Measurements from ENCODE around the gene LIPI.
A peak's percentile ranks its signal among the peaks of the same experiment; 100 is the strongest.

The LIPI gene

DNA sequence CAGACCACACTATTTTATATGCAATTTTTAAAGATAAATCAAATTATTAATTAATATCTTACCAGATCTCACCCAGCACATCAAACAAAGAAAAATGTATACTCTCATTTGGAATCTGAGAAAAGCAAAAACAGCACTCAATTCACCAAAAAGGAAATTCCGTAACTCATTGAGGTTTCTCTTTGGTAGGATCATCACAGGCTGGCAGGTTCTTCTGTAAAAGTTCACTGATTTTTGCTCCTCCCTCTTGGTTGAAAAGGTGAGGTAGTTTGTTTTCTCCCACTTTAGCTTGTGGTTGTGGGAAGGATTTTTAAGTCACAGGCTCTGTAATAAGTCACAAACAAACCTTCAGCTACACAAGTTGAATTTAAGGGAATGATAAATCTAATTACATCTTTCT, at the start of gene LIPI:
LIPI (minus strand) TSS at position 218 of the 400 bp plus-strand sequence; CDS start at position 108, 110 bp downstream.
- Mint-ChIP-seq H3K4me1 (peaks cover 0 to under 1% of the 10 kb centered on the region in 2 donors), H3K4me3 (no peak within 1 kb of the TSS), H3K27me3 (peaks cover 8 to 12% of the 10 kb centered on the region in 2 donors), H3K27ac (no peak within 1 kb of the TSS), H3K9me3 (no peaks in the 10 kb centered on the region), H3K36me3 (no peaks in the 10 kb centered on the region)
- ATAC-seq (replicated peaks) (no peak), DNase-seq (no peak)

- no peak for DNase-seq
These were observed 49.5 kb upstream of the LIPI start for GRCh38 chr21:14260174-14260764.

DNA sequence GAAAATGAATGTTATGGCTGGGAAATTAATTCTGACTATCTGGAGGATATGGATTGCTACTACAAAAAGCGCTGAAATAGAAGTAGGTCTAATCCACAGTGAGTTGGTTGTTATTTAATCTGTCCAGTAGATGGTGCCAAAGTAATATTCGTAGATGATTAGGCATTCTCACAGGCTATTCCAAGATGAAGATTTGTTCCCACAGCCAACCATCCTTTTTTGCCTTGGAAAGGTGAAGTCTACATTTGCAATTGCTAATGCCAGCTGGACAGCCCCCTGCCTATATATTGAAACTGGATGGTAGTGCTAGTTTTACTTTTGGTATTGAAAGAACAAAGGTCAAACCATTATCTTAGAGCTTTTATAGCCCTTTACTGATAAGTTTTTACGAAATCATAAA, 49.0 kb upstream of the LIPI start:
- Mint-ChIP-seq H3K36me3 (no peaks in the 10 kb centered on the region), H3K27me3 (peaks cover 0 to 7% of the 10 kb centered on the region in 2 donors), H3K4me3 (no peak overlapping the region), H3K9me3 (no peaks in the 10 kb centered on the region), H3K27ac (no peak overlapping the region), H3K4me1 (no peaks in the 10 kb centered on the region)
- DNase-seq (no peak), ATAC-seq (replicated peaks) (peak; percentile 67 to 69)

More at GRCh38 chr21:14260174-14260764, 49.5 kb upstream of the LIPI start:
- no peaks in the 10 kb centered on the region for H3K9me3 Mint-ChIP-seq
- no peak for ATAC-seq (replicated peaks)
- no peak overlapping the region for H3K4me3 Mint-ChIP-seq
- H3K27me3 Mint-ChIP-seq, result peaks cover 0 to 7% of the 10 kb centered on the region in 2 donors
- H3K36me3 Mint-ChIP-seq, result no peaks in the 10 kb centered on the region
- H3K4me1 Mint-ChIP-seq, result no peaks in the 10 kb centered on the region
- no peak overlapping the region for H3K27ac Mint-ChIP-seq

GRCh38 chr21:14251336-14251735, 40.6 kb upstream of the LIPI start:
- no peaks in the 10 kb centered on the region for H3K36me3 Mint-ChIP-seq
- peaks cover 4% of the 10 kb centered on the region in 2 donors for H3K9me3 Mint-ChIP-seq
- H3K4me1 Mint-ChIP-seq, result peaks cover 4 to 6% of the 10 kb centered on the region in 2 donors
- DNase-seq, result no peak
- H3K27ac Mint-ChIP-seq, result no peak overlapping the region
- H3K4me3 Mint-ChIP-seq, result no peak overlapping the region
- H3K27me3 Mint-ChIP-seq, result peaks cover 6 to 15% of the 10 kb centered on the region in 2 donors
- no peak for ATAC-seq (replicated peaks)

- no peaks in the 10 kb centered on the region for H3K36me3 Mint-ChIP-seq
- H3K27me3 Mint-ChIP-seq, result peaks cover 6 to 14% of the 10 kb centered on the region in 2 donors
- no peak overlapping the region for H3K27ac Mint-ChIP-seq
- H3K4me1 Mint-ChIP-seq, result no peaks in the 10 kb centered on the region
- H3K9me3 Mint-ChIP-seq, result peaks cover 4% of the 10 kb centered on the region in 2 donors
- no peak overlapping the region for H3K4me3 Mint-ChIP-seq
- no peak for DNase-seq
- ATAC-seq (replicated peaks), result no peak
These were observed 35.0 kb upstream of the LIPI start for GRCh38 chr21:14245711-14246110.

DNA sequence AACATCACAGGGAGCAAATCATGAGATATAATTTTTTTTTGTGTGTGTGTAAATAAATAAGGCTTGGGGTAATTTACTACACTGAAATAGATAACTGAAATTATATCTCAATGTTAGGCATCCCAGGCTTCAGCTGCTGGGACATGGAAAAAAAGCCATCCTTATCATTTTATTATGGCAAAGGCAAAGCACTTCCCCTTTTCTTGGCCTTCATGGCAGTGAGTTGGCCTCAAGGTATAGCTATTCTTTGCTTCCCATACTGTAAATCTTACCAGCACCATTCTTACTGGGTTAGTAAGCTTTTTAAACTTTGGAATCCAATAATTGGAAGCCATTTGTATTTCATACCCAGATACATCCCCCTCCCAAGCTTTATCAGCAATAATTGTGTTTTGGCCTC, 34.2 kb upstream of the LIPI start:
- H3K27ac Mint-ChIP-seq, result no peak overlapping the region
- peaks cover 2% of the 10 kb centered on the region in 2 donors for H3K9me3 Mint-ChIP-seq
- DNase-seq (no peak), ATAC-seq (replicated peaks) (no peak)
- no peak overlapping the region for H3K4me3 Mint-ChIP-seq
- H3K27me3 Mint-ChIP-seq, result peaks cover 3 to 12% of the 10 kb centered on the region in 2 donors
- H3K36me3 Mint-ChIP-seq, result no peaks in the 10 kb centered on the region
- no peaks in the 10 kb centered on the region for H3K4me1 Mint-ChIP-seq

- no peak for ATAC-seq (replicated peaks)
- Mint-ChIP-seq H3K27ac (no peak overlapping the region), H3K27me3 (peaks cover 0 to 10% of the 10 kb centered on the region in 2 donors), H3K4me1 (no peaks in the 10 kb centered on the region), H3K9me3 (no peaks in the 10 kb centered on the region), H3K4me3 (no peak overlapping the region), H3K36me3 (no peaks in the 10 kb centered on the region)
- no peak for DNase-seq
These were observed 33.1 kb upstream of the LIPI start for GRCh38 chr21:14243874-14244273.

- Mint-ChIP-seq H3K27me3 (peaks cover 0 to 10% of the 10 kb centered on the region in 2 donors), H3K9me3 (no peaks in the 10 kb centered on the region), H3K27ac (no peak overlapping the region), H3K4me3 (no peak overlapping the region), H3K4me1 (no peaks in the 10 kb centered on the region), H3K36me3 (no peaks in the 10 kb centered on the region)
- no peak for DNase-seq
- no peak for ATAC-seq (replicated peaks)
These were observed 32.7 kb upstream of the LIPI start for GRCh38 chr21:14243461-14243860.

- H3K27ac Mint-ChIP-seq, result no peak overlapping the region
- DNase-seq (no peak), ATAC-seq (replicated peaks) (no peak)
These were observed 30.5 kb upstream of the LIPI start for GRCh38 chr21:14241297-14241696.

DNA sequence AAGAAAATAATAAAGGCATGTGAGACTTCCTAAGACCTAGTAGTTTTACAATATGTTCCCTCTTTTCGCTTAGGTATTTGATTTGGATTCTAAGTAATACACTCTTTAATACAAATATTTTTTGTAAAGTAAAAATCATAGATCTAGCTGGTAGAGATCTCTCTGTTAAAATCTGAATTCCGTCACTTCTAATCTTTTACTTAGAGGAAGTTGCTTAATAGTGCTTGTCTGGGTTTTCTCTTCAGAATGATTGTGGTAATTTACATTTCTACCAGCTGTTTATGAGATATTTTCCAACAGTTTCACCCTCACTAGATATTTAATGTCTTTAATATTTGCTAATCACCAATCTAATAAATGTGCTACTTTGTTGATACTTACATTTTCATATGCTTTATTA, 28.5 kb upstream of the LIPI start:
- no peaks in the 10 kb centered on the region for H3K4me1 Mint-ChIP-seq
- peaks cover 9 to 16% of the 10 kb centered on the region in 2 donors for H3K27me3 Mint-ChIP-seq
- ATAC-seq (replicated peaks) (no peak), DNase-seq (no peak)
- no peak overlapping the region for H3K27ac Mint-ChIP-seq
- no peak overlapping the region for H3K4me3 Mint-ChIP-seq
- H3K9me3 Mint-ChIP-seq, result no peaks in the 10 kb centered on the region
- no peaks in the 10 kb centered on the region for H3K36me3 Mint-ChIP-seq

More at GRCh38 chr21:14241297-14241696, 30.5 kb upstream of the LIPI start:
- H3K9me3 Mint-ChIP-seq, result no peaks in the 10 kb centered on the region
- H3K27me3 Mint-ChIP-seq, result peaks cover 2 to 9% of the 10 kb centered on the region in 2 donors
- H3K36me3 Mint-ChIP-seq, result no peaks in the 10 kb centered on the region
- no peak overlapping the region for H3K4me3 Mint-ChIP-seq
- H3K4me1 Mint-ChIP-seq, result no peaks in the 10 kb centered on the region

DNA sequence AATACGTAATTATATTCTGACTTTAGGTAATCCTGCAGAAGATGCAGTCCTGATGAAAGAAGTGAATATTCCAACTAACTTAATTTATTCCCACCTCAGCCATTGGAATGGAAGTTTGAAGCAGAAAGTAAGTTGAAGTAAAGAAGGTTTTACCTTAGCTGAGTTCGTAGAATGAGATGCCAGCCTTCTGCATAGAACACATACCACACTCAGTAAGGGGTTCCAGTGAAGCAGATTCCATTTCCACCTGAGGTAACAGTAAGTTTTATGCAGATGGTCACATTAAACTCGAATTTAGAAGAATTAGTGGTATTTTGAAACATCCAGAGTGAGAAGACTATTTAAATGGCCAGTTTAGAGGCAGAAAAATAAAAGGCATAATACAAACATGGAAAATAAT, 25.4 kb upstream of the LIPI start:
- no peak for DNase-seq
- Mint-ChIP-seq H3K27ac (no peak overlapping the region), H3K36me3 (no peaks in the 10 kb centered on the region), H3K4me1 (no peaks in the 10 kb centered on the region), H3K4me3 (no peak overlapping the region), H3K9me3 (no peaks in the 10 kb centered on the region), H3K27me3 (peaks cover 12 to 21% of the 10 kb centered on the region in 2 donors)
- no peak for ATAC-seq (replicated peaks)

- ATAC-seq (replicated peaks), result no peak
- Mint-ChIP-seq H3K9me3 (peaks cover 2 to 4% of the 10 kb centered on the region in 2 donors), H3K27me3 (peaks cover 12 to 21% of the 10 kb centered on the region in 2 donors), H3K4me3 (no peak overlapping the region), H3K4me1 (no peaks in the 10 kb centered on the region), H3K27ac (no peak overlapping the region), H3K36me3 (no peaks in the 10 kb centered on the region)
- no peak for DNase-seq
These were observed 24.3 kb upstream of the LIPI start for GRCh38 chr21:14235101-14235500.

- H3K4me1 Mint-ChIP-seq, result no peaks in the 10 kb centered on the region
These were observed 18.6 kb upstream of the LIPI start for GRCh38 chr21:14229399-14229798.

GRCh38 chr21:14223365-14223764, 12.6 kb upstream of the LIPI start:
- DNase-seq, result no peak
- no peaks in the 10 kb centered on the region for H3K27me3 Mint-ChIP-seq
- peaks cover under 1 to 3% of the 10 kb centered on the region in 2 donors for H3K36me3 Mint-ChIP-seq
- H3K27ac Mint-ChIP-seq, result no peak overlapping the region
- no peaks in the 10 kb centered on the region for H3K4me1 Mint-ChIP-seq
- H3K9me3 Mint-ChIP-seq, result peaks cover under 1% of the 10 kb centered on the region in 2 donors
- no peak for ATAC-seq (replicated peaks)
- no peak overlapping the region for H3K4me3 Mint-ChIP-seq

More at GRCh38 chr21:14229399-14229798, 18.6 kb upstream of the LIPI start:
- no peak overlapping the region for H3K4me3 Mint-ChIP-seq
- peaks cover 9% of the 10 kb centered on the region in 2 donors for H3K36me3 Mint-ChIP-seq
- no peak overlapping the region for H3K27ac Mint-ChIP-seq
- H3K9me3 Mint-ChIP-seq, result peaks cover 11 to 14% of the 10 kb centered on the region in 2 donors
- ATAC-seq (replicated peaks), result no peak
- H3K27me3 Mint-ChIP-seq, result peaks cover 5 to 6% of the 10 kb centered on the region in 2 donors
- DNase-seq, result no peak

DNA sequence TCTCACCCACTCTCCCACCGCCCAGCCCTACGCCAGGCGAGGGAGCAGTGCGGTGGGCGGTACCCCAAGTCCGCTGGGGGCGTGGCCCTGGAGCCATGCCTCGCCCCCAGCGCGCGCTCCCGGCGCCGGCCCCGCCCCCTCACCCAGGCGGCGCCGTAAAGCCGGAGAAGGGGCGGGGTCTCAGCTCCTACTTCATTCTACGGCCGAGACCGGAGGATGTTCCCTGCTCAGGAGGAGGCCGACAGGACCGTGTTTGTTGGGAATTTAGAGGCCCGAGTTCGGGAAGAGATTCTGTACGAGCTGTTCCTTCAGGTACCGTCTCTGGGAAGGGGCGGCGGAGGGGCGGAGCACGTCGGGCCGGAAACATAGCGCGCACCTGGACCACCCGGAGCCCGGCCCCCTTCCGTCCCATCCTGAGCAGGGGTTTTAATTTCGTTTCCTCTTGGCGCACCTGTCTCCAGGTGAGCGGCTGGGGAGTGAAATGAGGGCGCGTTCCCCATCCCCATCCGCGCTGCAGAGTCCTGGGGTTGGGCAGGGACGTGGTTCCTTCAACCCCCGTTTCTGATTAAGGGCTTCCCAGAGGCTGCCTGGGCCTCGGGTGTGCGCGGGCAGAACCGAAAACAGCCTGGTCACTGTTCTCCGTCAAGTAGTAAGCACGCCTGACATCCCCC, 5.4 kb upstream of the LIPI start, which contains the start of gene RBM11:
RBM11 (plus strand) TSS at position 187 of the 671 bp plus-strand sequence; CDS start at position 217, 30 bp downstream.
- Mint-ChIP-seq H3K9me3 (no peaks in the 10 kb centered on the region), H3K36me3 (no peaks in the 10 kb centered on the region), H3K27me3 (peaks cover 0 to 8% of the 10 kb centered on the region in 2 donors), H3K27ac (no peak within 1 kb of the TSS), H3K4me3 (peak within 1 kb of the TSS; percentile 87 to 89), H3K4me1 (peaks cover 0 to 3% of the 10 kb centered on the region in 2 donors)
- ATAC-seq (replicated peaks) (peak; percentile 97 to 98), DNase-seq (peak; percentile 59)

Measured in stimulated activated naive B cell treated with anti-CD40 and anti-IgM and Interleukin-4, amounts not matched to agents 10 μg/mL and 1 μg/mL and 100 μg/mL, for 72 hours (primary cell).